ENCODE results near the gene KCNH8. TPM values are rescaled to one million over a fixed set of nuclear protein-coding genes. Genes with fewer than 3 reads are reported as not detected.

The KCNH8 gene
- total and polyA plus RNA-seq, 2 of the 4 experiments (the other 2 are of a cell fraction): not detected

GRCh38 chr3:19104459-19104858 lies 43.9 kb upstream of the KCNH8 start:
- ATAC-seq (ENCODE audit: low read depth) (no peak), DNase-seq (no peak)
- H3K23ac ChIP-seq (ENCODE audit: low read depth, low read length): no peak overlapping the region
- H3K14ac ChIP-seq (replicated peaks; ENCODE audit: low read depth, low read length): no peak overlapping the region
- H4K91ac ChIP-seq (ENCODE audit: insufficient read depth, low read depth, low read length): no peak overlapping the region
- ChIA-PET CTCF (no interaction called here), POLR2A (ENCODE audit: unreplicated experiment) (no interaction called here)
- no peak overlapping the region for H2BK15ac ChIP-seq (ENCODE audit: low read depth, low read length)
- in situ Hi-C loops (cut with MboI; ENCODE audit: low sequenced_read_pairs): no loop called here
- H3K4me3 ChIP-seq (ENCODE audit: insufficient read depth, low read depth, low read length): no peak overlapping the region
- H3K9ac ChIP-seq (ENCODE audit: low read depth, low read length): no peak overlapping the region
- peaks cover 18% of the 10 kb centered on the region; the same call in 1 of the 2 replicates for H3K9me3 ChIP-seq (ENCODE audit: control insufficient read depth, insufficient read depth, low read length)
- TF ChIP-seq MAFK (IDR thresholded peaks at IDR 0.05; ENCODE audit: low read depth, low read length): peak; percentile 39; the same call in 1 of the 2 replicates
- TF ChIP-seq POLR2A (IDR thresholded peaks at IDR 0.05; ENCODE audit: low read depth, low read length): no peak
- dilution Hi-C loops (cut with HindIII; ENCODE audit: low sequenced_read_pairs, unreplicated experiment): no loop called here
- H2BK120ac ChIP-seq (ENCODE audit: low read depth, low read length): no peak overlapping the region
- H4K5ac ChIP-seq (ENCODE audit: low read depth, low read length): no peak overlapping the region
- no peak overlapping the region for H3K18ac ChIP-seq (ENCODE audit: low read depth, low read length)
- no peak overlapping the region for H2BK5ac ChIP-seq (ENCODE audit: low read depth, low read length, poor library complexity, severe bottlenecking)
- H4K20me1 ChIP-seq (ENCODE audit: insufficient read depth, low read length): no peaks in the 10 kb centered on the region
- no peak overlapping the region for H3K4me2 ChIP-seq (ENCODE audit: low read depth, low read length)
- no peak overlapping the region for H4K8ac ChIP-seq (ENCODE audit: low read depth in 2 of 2, low read length in 2 of 2)
- no peaks in the 10 kb centered on the region for H3K27me3 ChIP-seq (ENCODE audit: control insufficient read depth, insufficient read depth, low read length)
- H2AK5ac ChIP-seq (ENCODE audit: low read depth, low read length): no peak overlapping the region
- H2AK9ac ChIP-seq (replicated peaks; ENCODE audit: low read depth, low read length, poor library complexity): no peak overlapping the region
- H2BK20ac ChIP-seq (ENCODE audit: low read depth, low read length): no peak overlapping the region
- H3K27ac ChIP-seq (ENCODE audit: insufficient read depth, low read length): no peak overlapping the region
- H3K4ac ChIP-seq (ENCODE audit: low read depth, low read length): no peak overlapping the region
- BruUV-seq (replicated peaks): no TSS peak
- H3K56ac ChIP-seq (ENCODE audit: extremely low read depth, insufficient read depth, low read length): no peak overlapping the region
- no peaks in the 10 kb centered on the region for H3K36me3 ChIP-seq (ENCODE audit: control insufficient read depth, insufficient read depth, low read length)
- no peaks in the 10 kb centered on the region for H3K4me1 ChIP-seq (ENCODE audit: control insufficient read depth, insufficient read depth, low read length)
- intact Hi-C loops (cut with micrococcal nuclease): no loop called here
- H2AFZ ChIP-seq (replicated peaks; ENCODE audit: low read length, poor library complexity): no peak overlapping the region
- no peaks in the 10 kb centered on the region for H3K79me1 ChIP-seq (ENCODE audit: low read depth in 1 of 2, low read length in 2 of 2)
- H3K9me1 ChIP-seq (ENCODE audit: insufficient read depth, low read length): no peaks in the 10 kb centered on the region
